ENCODE measurements around the gene ETS1.
A peak's percentile ranks its signal among the peaks of the same experiment; 100 is the strongest.

Gene ETS1

DNA sequence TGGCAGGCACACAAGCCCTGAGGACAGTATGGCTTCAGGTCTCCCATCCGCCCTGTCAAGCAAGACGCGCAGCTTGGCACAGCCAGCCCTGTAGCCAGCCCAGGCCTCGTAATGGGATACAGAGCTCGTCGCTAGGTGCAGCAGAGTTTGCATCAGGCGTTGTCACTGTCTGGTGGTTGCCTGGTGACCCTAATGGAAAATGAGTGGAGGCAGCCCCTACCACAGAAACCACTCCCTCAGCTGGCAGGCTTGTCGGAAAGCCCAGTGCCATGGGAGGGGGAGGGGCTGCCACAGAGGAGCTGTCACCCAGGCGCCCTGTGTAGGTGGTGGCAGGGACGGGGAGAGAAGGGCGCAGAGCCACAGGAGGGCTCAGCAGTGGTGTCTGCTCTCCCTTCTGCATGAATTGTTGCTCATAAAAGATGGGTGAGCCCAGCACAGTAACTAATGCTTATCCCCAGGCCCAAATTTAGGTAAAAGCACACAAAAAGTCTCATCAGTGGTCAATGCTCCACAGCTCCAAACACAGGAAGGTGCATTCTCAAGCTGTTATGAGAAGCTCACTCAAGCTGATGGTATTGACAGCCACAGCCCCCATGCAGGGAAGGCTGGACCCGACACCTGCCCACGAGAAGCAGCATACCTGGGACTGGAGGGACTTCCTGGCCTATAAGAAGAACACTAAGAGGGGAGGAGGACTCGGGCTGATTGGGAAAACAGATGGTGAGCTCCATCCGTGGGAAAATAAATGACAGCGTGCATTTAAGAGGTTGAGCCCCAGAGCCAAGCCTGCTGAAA is 164.6 kb downstream of the ETS1 start:
- DNase-seq, result peak; percentile 91 to 92

DNA sequence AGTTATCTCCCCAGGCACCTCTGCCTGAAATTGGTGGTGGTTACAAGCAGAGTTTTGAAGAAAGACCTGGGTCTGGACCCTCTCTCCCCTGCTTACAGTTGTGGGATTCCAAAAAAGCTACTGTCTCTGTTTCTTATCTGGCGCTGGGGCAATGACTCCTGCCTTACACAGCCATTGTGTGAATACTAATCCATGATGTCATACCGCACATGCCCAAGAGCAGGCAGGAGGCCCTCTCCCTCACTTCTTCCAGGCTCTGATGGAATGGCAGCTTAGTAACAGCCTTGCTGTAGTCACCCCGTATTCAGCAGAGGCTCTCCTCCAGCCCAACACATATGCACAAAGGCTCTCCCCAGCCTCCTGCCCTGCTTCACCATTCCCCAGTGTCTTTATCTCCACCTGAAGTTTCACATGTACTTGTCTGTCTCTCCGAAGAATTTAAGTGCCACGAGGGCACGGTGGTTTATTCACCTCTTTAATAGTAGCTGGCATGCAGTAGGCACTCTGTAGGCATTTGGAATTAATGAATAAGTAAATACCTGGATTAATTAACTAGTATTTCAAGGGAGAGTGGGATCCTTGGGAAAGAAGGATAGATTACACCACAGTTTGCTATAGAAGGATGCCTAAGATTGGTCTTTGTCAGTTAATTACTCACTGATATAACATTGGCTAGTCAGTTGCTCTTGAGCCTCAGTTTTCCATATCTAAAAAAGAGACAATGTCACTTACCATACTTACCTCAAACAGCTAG is 165.6 kb downstream of the ETS1 start:
- DNase-seq, result no peak

DNA sequence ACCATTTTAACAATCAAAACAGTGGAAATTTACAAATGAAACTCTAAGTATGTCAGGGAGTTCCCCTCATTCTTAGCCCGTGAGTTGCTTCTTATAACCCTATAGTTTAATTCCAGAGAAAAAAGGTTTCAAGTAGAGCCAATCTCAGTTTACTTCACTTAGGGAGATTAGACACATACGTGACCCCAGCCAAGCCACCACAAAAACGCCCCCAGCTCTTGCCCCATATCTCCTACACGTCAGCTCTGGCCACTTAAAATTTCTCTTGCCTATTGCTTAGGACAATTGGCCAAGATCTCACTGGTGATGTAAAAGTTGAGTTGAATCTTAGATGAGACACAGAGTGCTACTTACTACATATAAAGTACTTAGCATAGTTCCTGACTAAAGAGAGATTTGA is 166.4 kb downstream of the ETS1 start:
- DNase-seq, result no peak

DNA sequence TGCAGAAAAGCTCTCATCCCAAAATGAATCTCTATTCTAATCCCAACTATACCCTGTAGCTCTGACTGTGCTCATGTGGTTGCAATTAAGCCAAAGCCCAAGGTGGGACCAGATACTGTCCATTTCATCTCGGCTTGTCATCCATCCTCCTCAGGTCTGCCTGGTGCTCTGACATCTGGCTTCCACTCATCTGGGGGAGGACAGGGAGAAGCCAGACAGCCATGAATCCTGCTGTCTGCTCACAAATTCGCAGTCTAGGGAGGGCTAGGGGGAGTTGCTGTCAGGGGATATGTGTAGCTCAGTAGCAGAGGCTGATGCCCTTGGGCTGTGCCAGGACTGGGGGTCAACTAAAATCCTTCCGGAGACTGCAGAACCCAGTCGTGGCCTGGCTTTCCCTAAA is 167.1 kb downstream of the ETS1 start:
- no peak for DNase-seq

DNA sequence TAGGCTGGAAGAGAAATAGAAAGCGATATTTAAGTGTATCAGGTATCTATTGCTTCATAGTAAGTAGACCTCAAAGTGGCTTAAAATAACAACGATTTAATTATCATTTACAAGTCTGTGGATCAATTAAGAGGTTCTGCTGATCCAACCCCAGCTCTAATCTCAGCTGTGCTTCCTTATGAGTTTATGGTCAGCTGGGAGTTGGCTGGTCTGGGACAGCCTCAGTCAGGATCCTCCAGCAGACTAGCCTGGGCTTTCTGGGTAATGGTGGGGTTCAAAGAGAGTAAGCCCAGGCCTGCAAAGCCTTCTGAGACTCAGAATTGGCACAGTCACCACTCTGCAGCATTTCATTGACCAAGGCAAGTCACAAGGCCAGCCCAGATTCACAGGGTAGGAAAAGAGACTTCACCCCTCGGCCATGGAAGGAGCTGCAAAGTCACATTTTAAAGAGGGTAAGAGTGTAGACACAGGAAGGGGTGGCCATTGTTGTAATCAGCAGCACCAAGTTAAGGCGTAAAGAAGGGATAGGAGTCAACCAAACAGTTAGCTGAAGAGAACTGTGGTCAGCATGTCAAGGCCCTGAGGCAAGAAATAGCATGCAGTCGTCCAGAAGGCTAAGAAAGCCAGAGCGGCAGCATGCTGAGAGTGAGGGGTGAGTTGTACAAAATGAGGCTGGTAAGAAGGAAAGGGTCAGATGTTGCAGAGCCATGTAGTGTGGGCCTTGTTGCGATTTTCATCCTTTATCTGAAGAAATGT is 168.2 kb downstream of the ETS1 start:
- DNase-seq, result no peak

DNA sequence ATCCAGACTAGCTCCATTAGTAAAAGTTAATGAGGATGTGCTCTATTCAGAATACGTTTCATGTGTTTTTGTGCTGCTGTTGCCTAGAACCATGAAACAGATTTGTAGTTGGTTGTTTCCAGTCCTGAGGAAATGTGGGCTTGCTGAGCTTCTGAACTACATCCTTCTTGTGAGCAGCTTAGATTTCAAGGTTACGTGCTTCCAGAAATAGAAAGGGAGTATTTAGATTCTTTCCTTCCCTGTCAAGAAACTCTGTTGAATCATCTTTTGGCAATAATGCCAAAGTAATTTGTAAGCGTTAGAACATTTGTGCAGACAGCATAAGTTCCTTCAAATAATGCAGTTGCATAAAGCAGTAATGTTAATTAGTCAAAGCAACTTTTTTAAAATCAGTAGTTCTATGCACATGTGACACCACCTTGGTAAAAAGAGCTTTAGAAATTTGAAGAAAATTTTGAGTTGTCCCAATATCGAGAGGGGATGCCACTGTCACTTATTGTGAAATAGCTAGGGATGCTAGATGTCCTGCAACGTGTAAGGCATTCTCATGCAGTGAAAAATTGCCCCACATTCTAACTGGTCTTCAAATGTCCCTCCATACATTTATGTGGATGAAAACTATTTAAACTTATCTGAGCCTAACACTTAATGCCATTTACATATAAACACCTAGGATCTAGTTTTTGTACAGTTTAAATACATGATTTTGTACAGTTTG is 169.6 kb downstream of the ETS1 start:
- DNase-seq, result no peak

DNA sequence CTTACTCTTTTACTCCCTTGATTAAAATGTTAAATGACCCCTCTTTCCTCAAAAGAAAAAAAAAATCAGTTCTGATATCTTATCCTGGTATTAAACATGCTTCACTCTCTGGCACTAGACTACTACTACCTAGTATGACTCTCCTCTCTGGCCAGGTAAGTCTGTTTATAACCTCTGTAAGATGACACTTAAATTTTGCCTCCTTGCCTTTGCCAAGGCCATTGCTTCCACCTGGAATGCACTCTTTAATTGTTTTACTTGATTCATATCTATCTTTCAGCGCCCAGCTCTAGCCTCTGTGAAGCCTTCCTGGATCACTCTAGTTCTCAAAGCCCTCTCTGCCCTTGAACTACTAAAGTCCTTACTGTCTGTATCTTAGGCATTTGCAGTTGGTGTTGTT is 170.4 kb downstream of the ETS1 start:
- no peak for DNase-seq

DNA sequence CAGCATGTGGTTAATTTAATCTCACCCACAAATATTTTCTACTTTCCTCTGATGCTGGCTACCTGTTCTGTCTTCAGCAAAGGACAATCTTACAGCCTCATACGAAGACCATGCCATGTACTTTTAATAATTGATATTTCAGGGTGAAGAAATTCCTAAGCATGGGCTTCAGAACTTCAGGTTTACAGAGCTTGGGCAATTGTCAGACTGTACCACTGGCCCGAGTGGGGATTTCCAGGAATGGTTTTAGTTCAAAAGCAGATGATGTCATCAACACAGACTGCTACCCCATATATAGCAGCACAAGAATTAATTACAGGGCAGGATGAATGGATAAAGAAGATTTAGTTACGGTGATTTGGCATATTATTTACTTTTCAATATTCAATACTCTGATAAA is 171.8 kb downstream of the ETS1 start:
- peak in 1 of 2 donors; percentile 27 for DNase-seq

DNA sequence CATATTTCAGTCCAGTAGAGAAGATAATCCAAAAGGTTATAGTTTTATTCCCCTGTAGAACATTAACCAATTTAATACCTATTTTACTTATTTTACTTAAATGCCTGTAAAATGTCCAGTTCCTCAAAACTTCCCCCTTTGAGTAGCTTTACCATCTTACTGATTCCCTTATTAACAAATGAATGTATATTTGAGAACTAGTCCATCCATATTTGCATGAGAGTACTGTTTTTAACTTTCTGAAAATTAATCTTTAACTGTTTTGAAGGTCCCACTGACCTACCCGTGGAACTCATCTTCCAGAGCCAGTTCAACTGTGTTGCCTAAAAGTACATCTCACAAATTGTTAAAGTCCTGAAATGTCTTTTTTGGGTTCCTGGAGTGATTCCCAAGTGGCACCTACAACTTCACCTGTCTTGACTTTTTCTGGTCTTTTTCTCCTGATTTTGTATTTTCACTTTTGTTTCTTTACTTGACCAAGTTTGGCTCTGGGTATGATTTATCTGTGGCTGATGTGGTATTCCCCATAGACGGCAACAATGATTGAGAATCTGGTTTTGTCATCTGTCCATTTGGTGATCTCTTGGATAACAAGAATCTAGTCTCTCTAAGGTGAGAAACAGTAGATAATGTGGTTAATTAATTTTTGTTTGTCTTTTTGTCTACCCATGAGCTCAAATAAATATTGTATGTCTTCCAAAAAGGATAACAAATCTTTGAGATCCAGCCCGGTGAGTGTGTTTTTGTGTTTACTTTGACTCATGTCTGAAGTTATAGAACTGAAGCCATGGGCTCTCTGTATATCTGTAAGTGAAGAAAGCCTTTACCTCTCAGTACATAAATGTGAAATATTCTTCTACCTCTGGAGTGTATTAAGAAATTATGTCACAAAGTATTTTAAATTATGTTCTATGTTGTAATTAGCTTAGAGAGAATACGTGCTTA is 174.2 kb downstream of the ETS1 start:
- DNase-seq, result no peak

DNA sequence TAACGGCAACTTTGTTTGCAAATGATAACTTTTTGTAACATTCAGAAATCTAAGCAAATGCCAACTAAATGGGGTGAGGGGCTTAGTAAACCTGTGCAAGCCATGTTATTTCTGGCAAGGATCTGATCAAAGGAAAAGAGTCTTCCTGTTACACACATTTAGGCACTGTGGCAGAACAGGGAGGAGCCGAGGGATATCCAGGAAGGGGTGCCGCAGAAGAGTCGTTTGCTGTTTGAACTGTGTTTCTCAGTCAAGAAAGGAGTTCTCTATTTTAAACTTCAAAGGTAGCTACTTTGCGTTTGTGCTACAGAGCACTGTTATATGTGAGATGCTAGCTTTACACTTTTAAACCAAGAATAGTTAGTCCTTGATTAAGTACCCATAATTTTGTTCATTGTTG is 175.5 kb downstream of the ETS1 start:
- DNase-seq, result no peak

DNA sequence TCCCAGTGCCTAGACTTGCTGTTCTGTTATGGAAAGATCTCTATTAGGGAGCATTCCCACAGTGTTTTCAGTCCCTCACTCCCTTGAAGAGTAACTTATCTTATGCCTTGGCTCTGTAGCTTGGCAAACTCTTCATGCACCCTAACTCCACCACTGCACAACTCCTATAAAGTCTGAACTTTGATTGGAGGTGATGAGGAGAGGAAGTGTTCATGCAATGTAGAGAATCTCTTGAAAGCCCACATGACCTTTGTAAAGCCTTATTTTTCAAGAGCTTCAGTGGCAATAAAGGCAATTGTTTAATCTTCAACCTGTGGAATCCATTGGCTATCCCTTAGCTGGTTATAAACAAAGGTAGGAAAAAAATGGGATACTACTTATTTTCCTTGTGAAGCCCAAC is 176.2 kb downstream of the ETS1 start:
- no peak for DNase-seq

DNA sequence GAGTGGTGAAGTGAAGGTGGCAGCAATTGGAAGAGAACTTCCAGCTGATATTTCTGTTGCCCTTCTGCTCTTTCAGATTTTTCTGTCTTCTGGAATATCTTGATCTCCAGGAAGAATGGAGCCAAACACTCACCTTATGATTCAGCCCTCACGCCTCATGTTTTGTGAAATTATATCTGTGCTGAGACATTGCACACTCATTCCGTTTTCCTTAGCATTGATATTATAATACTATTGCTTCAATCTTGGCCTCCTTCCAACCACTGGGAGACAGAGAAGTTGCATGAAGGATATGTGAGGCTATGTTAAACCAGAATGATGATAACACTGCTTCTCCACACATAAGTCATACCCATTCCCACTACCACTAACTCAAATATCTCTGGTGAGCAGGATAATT is 177.9 kb downstream of the ETS1 start:
- DNase-seq, result no peak
